Limb (tissue), 2 donors: ENCODE data around the gene COL7A1.
"Not testable (repeated sequence)": the region's sequence is repeated elsewhere in the genome, so short reads cannot be mapped to it uniquely, and the experiment has no call there.

Experiments
- DNase-seq, 2 donors: peaks; one replicate each; pipeline ENCODE4 v3.0.0-alpha.2; 2016; ENCODE audit errors: extremely low spot score in 2 of 2

COL7A1 gene

GRCh38 chr3:48564667-48565066, 30.5 kb downstream of the COL7A1 start:
- DNase-seq = no peak

GRCh38 chr3:48564022-48564421, 31.1 kb downstream of the COL7A1 start:
- no peak for DNase-seq

GRCh38 chr3:48563382-48563918, 31.7 kb downstream of the COL7A1 start, which contains the start of gene UCN2:
TSS of gene UCN2 (minus strand) at chr3:48563781. CDS start at chr3:48563124, 657 bp downstream.
- DNase-seq = no peak

GRCh38 chr3:48562367-48563095, 32.6 kb downstream of the COL7A1 start:
- no peak for DNase-seq

DNA sequence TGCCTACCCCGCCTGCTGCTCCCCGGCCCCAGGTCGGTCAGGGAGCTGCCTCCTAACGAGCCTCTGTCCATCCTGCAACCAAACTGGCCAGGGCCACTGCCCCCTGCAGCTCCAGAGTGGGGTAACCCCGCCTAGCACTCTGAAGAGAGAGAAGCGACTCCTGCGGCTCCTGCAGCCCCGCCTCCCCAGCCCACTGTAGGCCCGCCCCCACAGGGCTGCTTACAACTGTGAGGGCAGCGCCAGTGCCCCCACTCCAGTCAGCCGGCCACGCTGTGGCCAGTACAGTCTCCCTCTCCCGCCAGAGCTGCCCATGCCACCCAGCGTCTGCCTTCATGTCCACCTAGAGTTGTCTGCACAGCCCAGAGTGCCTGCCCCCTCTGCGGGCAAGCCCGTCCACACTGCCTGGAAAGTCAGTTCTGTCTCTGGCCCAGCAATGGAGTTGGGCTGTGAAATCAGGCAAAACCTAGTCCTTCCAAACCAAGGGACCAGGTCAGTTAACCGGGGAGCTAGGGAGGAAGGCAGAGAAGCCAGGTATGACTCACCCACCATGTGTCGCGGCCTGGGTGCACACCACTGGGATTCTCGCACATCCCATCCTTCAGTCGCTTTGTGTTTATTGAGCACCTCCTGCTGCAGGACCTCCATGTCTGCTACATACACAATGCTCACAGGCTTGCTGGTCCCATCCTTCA, 33.9 kb downstream of the COL7A1 start:
- peak in 1 of 2 donors; percentile 60 for DNase-seq

DNA sequence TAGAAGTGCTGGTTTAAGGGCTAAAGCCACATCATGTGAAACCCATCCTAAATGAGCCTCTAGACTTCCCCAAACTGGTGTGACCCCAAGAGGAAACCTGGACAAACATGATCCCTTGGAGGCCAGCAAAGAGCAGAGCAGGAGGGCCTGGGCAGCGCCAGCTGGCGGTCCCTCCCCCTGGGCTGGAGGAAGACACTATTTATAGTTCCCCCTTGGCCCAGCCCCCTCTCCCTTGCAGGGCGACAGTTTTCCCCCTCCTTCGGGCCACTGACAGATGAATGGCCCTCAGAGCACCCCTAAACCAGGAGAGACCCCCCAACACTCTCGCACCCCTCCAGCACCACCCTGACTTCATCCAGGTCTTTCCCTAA, 34.5 kb downstream of the COL7A1 start:
- no peak for DNase-seq

GRCh38 chr3:48558493-48559134, 36.5 kb downstream of the COL7A1 start:
- DNase-seq = no peak

GRCh38 chr3:48556796-48557626, 38.1 kb downstream of the COL7A1 start, which contains the start of gene PFKFB4:
TSS of gene PFKFB4 (minus strand) at chr3:48556803. CDS start at chr3:48556777, 26 bp downstream.
- DNase-seq = peak; percentile 99

GRCh38 chr3:48555949-48556795, 39.0 kb downstream of the COL7A1 start:
- no peak for DNase-seq

GRCh38 chr3:48555231-48555948, 39.7 kb downstream of the COL7A1 start:
- peak in 1 of 2 donors; percentile 24 for DNase-seq

DNA sequence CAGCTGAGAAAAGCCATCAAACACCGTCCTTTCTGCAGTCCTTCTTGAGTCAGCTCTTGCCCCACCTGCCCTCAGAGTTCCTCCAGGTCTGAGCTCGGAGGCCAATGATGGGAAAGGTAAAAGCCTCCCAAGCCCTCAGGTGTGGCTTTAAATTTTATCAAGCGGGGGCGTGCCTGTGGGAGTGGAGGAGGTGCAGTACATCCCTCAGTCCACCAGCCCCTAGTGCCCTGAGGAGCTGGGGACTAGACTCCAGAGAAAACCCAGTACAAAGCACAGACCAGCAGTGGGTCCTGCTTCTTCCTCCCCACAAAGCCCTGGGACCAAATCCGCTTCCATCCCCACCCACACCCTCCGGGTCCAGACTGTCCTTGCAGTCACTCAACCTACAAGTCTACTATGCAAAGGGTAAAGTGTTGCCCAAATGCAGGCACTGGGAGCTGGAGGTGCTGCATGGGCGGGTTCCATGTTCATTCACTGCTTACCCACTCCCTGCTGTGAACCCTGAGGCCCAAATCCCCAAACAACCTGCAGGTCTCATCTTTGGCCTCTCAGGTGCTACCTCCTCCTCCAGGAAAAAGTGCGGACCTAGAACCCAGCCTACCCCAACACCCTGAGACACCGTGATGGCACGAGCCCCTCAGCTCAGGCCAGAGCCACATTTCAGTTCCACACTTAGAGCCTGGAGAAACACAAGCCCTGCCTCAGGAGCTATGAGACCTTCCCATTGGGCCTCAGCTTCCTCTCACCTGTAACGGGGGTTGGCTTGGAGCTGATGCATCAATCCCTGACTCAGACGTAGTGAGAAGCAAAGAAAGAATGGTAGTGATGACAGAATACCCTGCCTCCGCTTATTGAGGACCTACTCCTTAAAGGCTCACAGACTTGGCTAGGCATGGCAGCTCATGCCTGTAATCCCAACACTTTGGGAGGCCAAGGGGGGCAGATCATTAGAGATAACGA, 41.0 kb downstream of the COL7A1 start:
- no peak for DNase-seq

- DNase-seq = no peak
Observed at GRCh38 chr3:48553361-48553760, 41.8 kb downstream of the COL7A1 start.

- DNase-seq = peak in 1 of 2 donors; percentile 26
Observed at GRCh38 chr3:48552111-48552951, 42.8 kb downstream of the COL7A1 start.

DNA sequence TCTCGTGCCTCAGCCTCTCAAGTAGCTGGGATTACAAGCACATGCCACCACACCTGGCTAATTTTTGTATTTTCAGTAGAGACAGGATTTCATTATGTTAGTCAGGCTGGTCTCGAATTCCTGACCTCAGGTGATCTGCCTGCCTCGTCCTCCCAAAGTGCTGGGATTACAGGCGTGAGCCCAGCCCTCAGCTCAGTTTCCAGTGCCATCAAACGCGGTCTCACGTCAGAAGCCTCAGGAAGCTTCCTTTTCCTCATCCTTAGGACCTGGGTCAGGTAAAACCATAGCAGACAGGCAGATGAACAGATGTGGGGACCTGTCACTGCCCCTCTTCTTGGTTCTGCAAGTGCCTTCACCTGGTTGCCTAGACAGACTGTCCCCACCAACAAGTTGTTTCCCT, 43.5 kb downstream of the COL7A1 start:
- not testable (repeated sequence) for DNase-seq

GRCh38 chr3:48548729-48549705, 46.1 kb downstream of the COL7A1 start:
- DNase-seq = peak in 1 of 2 donors; percentile 80

- no peak for DNase-seq
Observed at GRCh38 chr3:48548126-48548525, 47.0 kb downstream of the COL7A1 start.
